Hypothalamus (tissue), 51 donors: ENCODE results near the gene MICOS13.

Experiments
- DNase-seq, 51 donors: peaks; one replicate each; lab custom pipeline; 2025; lab: John Stamatoyannopoulos, UW

MICOS13 gene

GRCh38 chr19:5632657-5633056, 47.7 kb downstream of the MICOS13 start:
- no peak for DNase-seq

GRCh38 chr19:5632241-5632612, 48.1 kb downstream of the MICOS13 start:
- DNase-seq: no peak

GRCh38 chr19:5631567-5632240, 48.6 kb downstream of the MICOS13 start:
- DNase-seq: no peak

DNA sequence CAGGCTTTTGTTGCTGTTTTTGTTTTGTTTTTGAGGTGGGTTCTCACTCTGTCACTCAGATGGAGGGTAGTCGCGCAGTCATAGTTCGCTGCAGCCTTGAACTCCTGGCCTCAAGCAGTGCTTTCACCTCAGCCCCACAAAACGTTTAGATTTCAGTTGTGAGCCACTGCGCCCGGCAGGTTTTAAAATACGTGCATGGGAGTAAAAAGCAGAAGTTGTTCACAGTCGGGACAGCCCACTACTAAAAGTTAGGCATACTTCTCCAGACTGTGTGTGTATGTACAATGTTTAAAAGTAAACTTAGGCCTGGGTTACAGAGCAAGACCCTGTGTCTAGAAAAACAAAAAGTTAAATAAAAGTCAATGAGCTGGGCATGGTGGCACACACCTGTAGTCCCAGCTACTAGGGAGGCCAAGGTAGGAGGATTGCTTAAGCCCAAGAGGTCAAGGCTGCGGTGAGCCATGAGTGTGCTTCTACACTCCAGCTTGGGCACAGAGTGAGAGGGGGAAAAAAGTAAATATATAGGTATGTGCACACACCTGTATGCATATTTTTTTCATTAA, 51.3 kb downstream of the MICOS13 start:
- DNase-seq: no peak

DNA sequence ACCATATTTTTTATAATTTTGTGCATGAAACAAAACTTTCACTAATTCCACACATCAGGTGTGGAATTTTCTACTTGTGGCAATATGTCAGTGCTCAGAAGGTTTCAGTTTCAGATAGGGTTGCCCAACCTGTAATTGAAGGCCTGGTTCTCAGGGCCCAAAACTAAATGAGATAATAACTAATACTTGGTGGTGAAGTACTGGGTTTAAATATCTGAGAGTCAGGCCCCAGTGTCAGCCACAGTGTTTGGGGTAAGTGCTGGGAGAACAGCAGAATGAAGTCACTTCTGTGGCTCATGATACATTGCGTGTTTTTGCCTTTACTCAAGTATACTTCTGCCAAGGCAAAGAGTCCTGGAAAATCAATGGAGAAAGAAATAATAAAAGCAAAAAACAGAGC, 51.9 kb downstream of the MICOS13 start:
- DNase-seq: no peak
